IPS-15b (cell line): Measurements from ENCODE around the gene SP1.
A peak's percentile ranks its signal among the peaks of the same experiment; 100 is the strongest.
"Not testable (repeated sequence)": the region's sequence is repeated elsewhere in the genome, so short reads cannot be mapped to it uniquely, and the experiment has no call there.

Experiments used
- H3K27me3 ChIP-seq: one replicate; pipeline ENCODE4 v1.6.1; 2013; ENCODE audit warnings: low read length; ENCODE audit not compliant: control insufficient read depth, insufficient read depth
- H3K36me3 ChIP-seq: one replicate; pipeline ENCODE4 v1.6.1; 2013; ENCODE audit warnings: low read length; ENCODE audit not compliant: control insufficient read depth, insufficient read depth
- H3K4me1 ChIP-seq: one replicate; pipeline ENCODE4 v1.6.1; 2013; ENCODE audit warnings: mild to moderate bottlenecking, low read length; ENCODE audit not compliant: control insufficient read depth, insufficient read depth
- H3K4me3 ChIP-seq: one replicate; pipeline ENCODE4 v1.5.1; 2013; ENCODE audit warnings: low read depth, low read length
- H3K9ac ChIP-seq: one replicate; pipeline ENCODE4 v1.6.1; 2013; ENCODE audit warnings: low read depth, mild to moderate bottlenecking, low read length
- H3K9me3 ChIP-seq: one replicate; pipeline ENCODE4 v1.6.1; 2013; ENCODE audit warnings: mild to moderate bottlenecking, low read length; ENCODE audit not compliant: control insufficient read depth, insufficient read depth

SP1 gene

GRCh38 chr12:53343969-53344368, 36.0 kb upstream of the SP1 start:
- Histone ChIP-seq H3K27me3 (peaks cover 42% of the 10 kb centered on the region), H3K9ac (peak overlapping the region; percentile 24), H3K36me3 (no peaks in the 10 kb centered on the region), H3K9me3 (no peaks in the 10 kb centered on the region), H3K4me1 (peaks cover 12% of the 10 kb centered on the region), H3K4me3 (peak overlapping the region; percentile 69)

GRCh38 chr12:53344487-53344823, 35.5 kb upstream of the SP1 start:
- H3K9ac ChIP-seq = peak overlapping the region; percentile 24
- peak overlapping the region; percentile 69 for H3K4me3 ChIP-seq
- H3K9me3 ChIP-seq = no peaks in the 10 kb centered on the region
- peaks cover 12% of the 10 kb centered on the region for H3K4me1 ChIP-seq
- peaks cover 42% of the 10 kb centered on the region for H3K27me3 ChIP-seq
- H3K36me3 ChIP-seq = no peaks in the 10 kb centered on the region

GRCh38 chr12:53344824-53345485, 35.0 kb upstream of the SP1 start:
- Histone ChIP-seq H3K4me1 (peaks cover 12% of the 10 kb centered on the region), H3K9ac (no peak overlapping the region), H3K27me3 (peaks cover 39% of the 10 kb centered on the region), H3K4me3 (peak overlapping the region; percentile 58), H3K36me3 (no peaks in the 10 kb centered on the region), H3K9me3 (no peaks in the 10 kb centered on the region)

GRCh38 chr12:53345486-53346188, 34.3 kb upstream of the SP1 start:
- H3K27me3 ChIP-seq = peaks cover 35% of the 10 kb centered on the region
- H3K9me3 ChIP-seq = no peaks in the 10 kb centered on the region
- peaks cover 12% of the 10 kb centered on the region for H3K4me1 ChIP-seq
- peak overlapping the region; percentile 58 for H3K4me3 ChIP-seq
- H3K36me3 ChIP-seq = no peaks in the 10 kb centered on the region
- H3K9ac ChIP-seq = no peak overlapping the region

GRCh38 chr12:53346491-53346890, 33.5 kb upstream of the SP1 start:
- no peaks in the 10 kb centered on the region for H3K36me3 ChIP-seq
- no peak overlapping the region for H3K9ac ChIP-seq
- no peak overlapping the region for H3K4me3 ChIP-seq
- H3K4me1 ChIP-seq = peaks cover 12% of the 10 kb centered on the region
- H3K27me3 ChIP-seq = peaks cover 30% of the 10 kb centered on the region
- H3K9me3 ChIP-seq = no peaks in the 10 kb centered on the region

- H3K36me3 ChIP-seq = no peaks in the 10 kb centered on the region
These were observed 32.1 kb upstream of the SP1 start for GRCh38 chr12:53347905-53348304.

GRCh38 chr12:53352331-53353256, 27.4 kb upstream of the SP1 start:
- Histone ChIP-seq H3K36me3 (no peaks in the 10 kb centered on the region), H3K9me3 (no peaks in the 10 kb centered on the region), H3K4me1 (no peaks in the 10 kb centered on the region), H3K4me3 (no peak overlapping the region), H3K9ac (no peak overlapping the region), H3K27me3 (no peaks in the 10 kb centered on the region)

More at GRCh38 chr12:53347905-53348304, 32.1 kb upstream of the SP1 start:
- H3K9me3 ChIP-seq = no peaks in the 10 kb centered on the region
- peaks cover 28% of the 10 kb centered on the region for H3K27me3 ChIP-seq
- no peak overlapping the region for H3K9ac ChIP-seq
- no peak overlapping the region for H3K4me3 ChIP-seq
- H3K4me1 ChIP-seq = peaks cover 12% of the 10 kb centered on the region

GRCh38 chr12:53353257-53353655, 26.7 kb upstream of the SP1 start:
- Histone ChIP-seq H3K9ac (no peak overlapping the region), H3K9me3 (no peaks in the 10 kb centered on the region), H3K36me3 (no peaks in the 10 kb centered on the region), H3K27me3 (no peaks in the 10 kb centered on the region), H3K4me1 (no peaks in the 10 kb centered on the region), H3K4me3 (no peak overlapping the region)

GRCh38 chr12:53355121-53355520, 24.9 kb upstream of the SP1 start:
- H3K36me3 ChIP-seq = no peaks in the 10 kb centered on the region
- H3K9ac ChIP-seq = no peak overlapping the region
- no peaks in the 10 kb centered on the region for H3K9me3 ChIP-seq
- no peaks in the 10 kb centered on the region for H3K27me3 ChIP-seq
- no peaks in the 10 kb centered on the region for H3K4me1 ChIP-seq
- H3K4me3 ChIP-seq = no peak overlapping the region

GRCh38 chr12:53358836-53359419, 21.0 kb upstream of the SP1 start:
- H3K9ac ChIP-seq = no peak overlapping the region
- no peaks in the 10 kb centered on the region for H3K9me3 ChIP-seq
- H3K27me3 ChIP-seq = no peaks in the 10 kb centered on the region
- no peaks in the 10 kb centered on the region for H3K4me1 ChIP-seq
- no peak overlapping the region for H3K4me3 ChIP-seq
- no peaks in the 10 kb centered on the region for H3K36me3 ChIP-seq

GRCh38 chr12:53361638-53362037, 18.3 kb upstream of the SP1 start:
- not testable (repeated sequence) for H3K36me3 ChIP-seq, H3K27me3 ChIP-seq, H3K9ac ChIP-seq, H3K9me3 ChIP-seq, H3K4me1 ChIP-seq, H3K4me3 ChIP-seq
